ENCODE data around the gene MYO1B.

GRCh38 chr2:191250986-191251385, 5.8 kb downstream of the MYO1B start:
- TF ChIP-seq CTCF (IDR thresholded peaks at IDR 0.05; ENCODE audit: insufficient read depth, low read length, poor library complexity, severe bottlenecking): no peak
- TF ChIP-seq EZH2phosphoT487 (conservative IDR thresholded peaks at IDR 0.05; ENCODE audit: low read length): no peak

Measured in SU-DHL-6 (cell line).